ENCODE results near the gene SREBF1.
"Not testable (repeated sequence)": the region's sequence is repeated elsewhere in the genome, so short reads cannot be mapped to it uniquely, and the experiment has no call there.

The SREBF1 gene

DNA sequence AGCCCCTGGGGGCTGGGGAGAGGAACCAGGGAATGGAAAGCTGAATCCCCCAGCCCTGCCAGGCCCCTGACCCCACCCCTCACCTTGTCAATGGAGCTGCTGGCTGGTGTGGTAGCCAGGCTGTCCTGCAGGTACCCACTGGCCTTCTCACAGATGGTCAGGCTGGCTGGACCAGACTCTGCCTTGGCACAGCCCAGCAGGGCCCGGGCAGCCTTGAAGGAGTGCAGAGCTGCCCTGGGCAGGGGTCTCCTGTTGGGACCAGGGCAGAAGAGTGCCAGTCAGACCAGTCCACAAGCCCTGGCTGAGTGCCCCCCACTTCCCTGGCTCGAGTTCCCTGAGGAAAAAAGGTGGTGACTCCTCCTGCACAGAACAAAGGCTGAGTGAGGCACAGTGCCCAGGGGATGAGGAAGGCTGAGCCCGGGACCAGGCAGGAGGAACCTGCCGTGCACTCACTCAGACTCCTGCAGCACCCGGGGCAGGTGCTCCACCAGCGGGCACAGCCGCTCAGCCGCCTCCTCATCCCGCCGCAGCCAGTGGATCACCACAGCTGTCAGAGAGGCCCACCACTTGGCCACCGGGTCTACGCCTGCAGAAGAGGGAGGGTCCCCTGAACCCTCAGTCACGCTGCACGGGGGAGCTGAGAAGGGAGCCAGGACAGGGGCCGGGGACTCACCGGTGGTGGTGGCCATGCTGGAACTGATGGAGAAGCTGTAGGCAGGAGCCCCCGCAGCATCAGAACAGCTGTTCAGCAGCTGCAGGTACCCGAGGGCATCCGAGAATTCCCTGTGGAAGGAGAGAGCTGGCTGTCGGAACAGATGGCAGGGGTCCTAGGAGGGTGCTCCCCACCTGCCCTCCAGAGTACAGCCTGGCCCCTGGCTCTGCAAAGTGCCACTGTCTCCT lies 22.4 kb downstream of the SREBF1 start:
- DNase-seq = no peak
- intact Hi-C loops (cut with DNase I) = no loop called here

DNA sequence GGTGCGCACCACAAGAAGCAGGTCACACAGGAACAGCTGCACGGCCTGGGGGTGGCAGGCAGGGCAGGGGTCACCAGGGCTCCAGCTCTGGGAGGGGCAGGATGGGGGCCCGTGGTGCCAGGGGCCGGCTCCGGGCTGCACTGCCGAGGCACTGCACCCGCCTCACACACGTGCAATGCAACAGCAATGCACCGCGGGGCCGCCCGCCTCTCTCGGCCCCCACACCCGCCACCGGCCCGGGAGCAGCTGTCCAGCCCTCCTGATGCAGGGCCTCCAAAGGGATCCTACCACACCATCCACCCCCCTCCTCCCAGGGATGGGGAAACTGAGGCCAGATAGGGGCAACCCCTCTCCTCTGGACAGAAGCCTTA lies 23.1 kb downstream of the SREBF1 start:
- DNase-seq = no peak
- intact Hi-C loops (cut with DNase I) = no loop called here

- DNase-seq = no peak
- intact Hi-C loops (cut with DNase I) = no loop called here
Observed at GRCh38 chr17:17813055-17813724, 23.6 kb downstream of the SREBF1 start.

- intact Hi-C loops (cut with DNase I) = loop anchor here (1.0 kb wide), 1 partner anchor 48 kb away; no protein-coding TSS in a partner anchor
- DNase-seq = peak in 8 of 10 donors; percentile 62 to 95 (median 76)
Observed at GRCh38 chr17:17812211-17813054, 24.4 kb downstream of the SREBF1 start.

GRCh38 chr17:17811381-17812210 lies 25.2 kb downstream of the SREBF1 start:
- intact Hi-C loops (cut with DNase I) = loop anchor here (1.0 kb wide), 1 partner anchor 49 kb away; no protein-coding TSS in a partner anchor
- DNase-seq = peak in 1 of 10 donors; percentile 78

DNA sequence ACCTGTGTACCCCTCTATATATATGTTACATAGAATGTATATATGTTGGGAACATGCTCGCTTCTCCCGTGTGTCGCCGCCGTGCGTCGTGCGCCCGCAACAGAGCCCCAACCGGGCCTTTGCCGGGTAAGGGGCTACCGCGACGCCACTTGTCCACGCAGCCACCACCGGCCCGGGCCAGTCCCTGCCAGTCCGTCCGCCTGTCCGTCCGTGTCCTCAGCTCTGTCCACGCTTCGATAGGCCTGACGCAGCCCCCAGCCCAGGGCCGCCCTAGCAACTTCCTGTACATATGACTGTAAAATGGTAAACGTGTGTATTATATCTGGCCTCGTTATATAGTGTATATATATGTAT lies 25.9 kb downstream of the SREBF1 start:
- intact Hi-C loops (cut with DNase I) = no loop called here
- DNase-seq = no peak

DNA sequence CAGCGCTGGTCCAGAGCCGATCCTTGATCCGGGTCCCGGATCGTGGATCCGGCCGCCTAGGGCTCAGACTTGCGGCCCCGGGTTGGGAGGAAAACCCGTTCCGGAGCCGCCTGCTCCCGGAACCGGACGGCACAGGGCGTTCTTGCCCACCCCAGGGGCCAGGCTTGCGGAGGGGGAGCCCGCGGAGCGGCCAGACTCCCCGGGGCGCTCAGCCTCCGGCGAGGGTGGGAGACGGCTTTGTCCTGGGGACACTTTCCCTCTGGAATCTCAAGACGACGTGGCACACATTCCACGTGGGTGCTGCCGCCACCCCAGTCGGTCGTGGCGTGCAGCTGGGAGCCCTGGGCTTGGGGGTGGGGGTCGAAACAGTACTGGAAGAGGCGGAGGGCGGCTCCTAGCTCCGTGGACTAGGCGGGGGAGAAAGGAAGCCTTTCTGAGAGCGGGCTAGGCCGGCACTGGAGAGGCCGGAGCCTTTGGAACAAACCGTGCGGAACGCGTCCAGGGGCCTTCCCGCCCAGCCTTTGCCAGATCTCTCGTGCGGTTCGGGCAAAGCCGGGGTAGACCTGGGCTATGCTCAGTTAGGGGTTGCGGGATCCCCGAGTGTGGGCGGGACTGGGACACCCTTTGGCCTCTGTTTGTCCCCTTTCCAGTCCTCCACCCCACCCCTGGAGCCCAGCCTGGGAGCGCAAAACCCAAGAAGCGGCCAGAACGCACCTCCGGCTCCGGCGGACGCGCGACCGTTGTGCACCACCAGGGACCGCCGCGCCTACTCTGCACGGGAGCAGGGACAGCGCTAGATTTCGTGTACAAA lies 26.5 kb downstream of the SREBF1 start:
- DNase-seq = peak in 3 of 10 donors; percentile 56 to 90 (median 81)
- intact Hi-C loops (cut with DNase I) = no loop called here

DNA sequence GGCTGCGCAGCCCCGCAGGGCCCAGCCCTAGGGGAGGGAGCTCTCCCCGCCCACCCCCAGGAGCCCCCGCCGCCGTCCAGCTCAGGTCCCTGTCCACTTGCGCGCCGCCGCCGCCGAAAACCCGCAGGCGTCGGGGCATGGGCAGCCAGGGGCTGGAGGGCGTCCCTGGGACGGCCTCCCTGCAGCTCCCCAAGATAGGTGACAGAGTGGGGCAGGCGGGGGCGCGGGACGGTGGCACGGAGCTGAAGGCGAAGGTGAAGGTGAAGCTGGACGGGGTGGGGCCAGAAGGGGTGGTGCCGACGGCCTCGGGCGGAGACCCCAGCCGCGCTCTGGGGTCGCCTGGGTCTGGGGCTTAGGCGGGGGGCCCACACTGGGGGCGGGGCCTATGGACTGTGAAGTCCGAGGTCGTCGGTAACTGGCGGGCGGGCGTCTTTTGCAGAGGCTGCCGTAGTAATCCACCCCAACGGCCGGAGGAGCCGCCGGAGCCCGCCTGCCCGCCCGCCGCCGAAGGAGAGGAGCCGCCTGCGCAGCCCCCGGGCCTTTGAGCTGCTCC lies 27.2 kb downstream of the SREBF1 start:
- intact Hi-C loops (cut with DNase I) = no loop called here
- DNase-seq = no peak

GRCh38 chr17:17808706-17809432 lies 27.9 kb downstream of the SREBF1 start:
- DNase-seq = no peak

DNA sequence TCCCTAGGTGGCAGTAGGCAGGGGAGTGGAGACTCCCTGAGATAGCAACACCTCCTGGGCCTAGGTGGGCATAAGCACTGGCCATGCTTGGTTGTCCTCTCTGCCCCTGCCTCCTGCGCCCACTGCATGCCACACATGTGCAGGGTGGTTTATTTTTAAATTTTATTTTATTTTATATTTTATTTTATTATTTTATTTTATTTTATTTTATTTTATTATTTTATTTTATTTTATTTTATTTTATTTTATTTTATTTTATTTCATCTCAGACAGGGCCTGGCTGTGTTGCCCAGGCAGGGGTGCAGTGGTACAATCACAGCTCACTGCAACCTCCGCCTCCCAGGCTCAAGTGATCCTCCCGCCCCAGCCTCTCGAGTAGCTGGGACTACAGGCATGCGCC lies 28.6 kb downstream of the SREBF1 start:
- DNase-seq; intact Hi-C loops (cut with DNase I): not testable (repeated sequence)

More at GRCh38 chr17:17808706-17809432, 27.9 kb downstream of the SREBF1 start:
- intact Hi-C loops (cut with DNase I) = no loop called here

- intact Hi-C loops (cut with DNase I) = no loop called here
- DNase-seq = no peak
Observed at GRCh38 chr17:17807440-17807839, 29.3 kb downstream of the SREBF1 start.

DNA sequence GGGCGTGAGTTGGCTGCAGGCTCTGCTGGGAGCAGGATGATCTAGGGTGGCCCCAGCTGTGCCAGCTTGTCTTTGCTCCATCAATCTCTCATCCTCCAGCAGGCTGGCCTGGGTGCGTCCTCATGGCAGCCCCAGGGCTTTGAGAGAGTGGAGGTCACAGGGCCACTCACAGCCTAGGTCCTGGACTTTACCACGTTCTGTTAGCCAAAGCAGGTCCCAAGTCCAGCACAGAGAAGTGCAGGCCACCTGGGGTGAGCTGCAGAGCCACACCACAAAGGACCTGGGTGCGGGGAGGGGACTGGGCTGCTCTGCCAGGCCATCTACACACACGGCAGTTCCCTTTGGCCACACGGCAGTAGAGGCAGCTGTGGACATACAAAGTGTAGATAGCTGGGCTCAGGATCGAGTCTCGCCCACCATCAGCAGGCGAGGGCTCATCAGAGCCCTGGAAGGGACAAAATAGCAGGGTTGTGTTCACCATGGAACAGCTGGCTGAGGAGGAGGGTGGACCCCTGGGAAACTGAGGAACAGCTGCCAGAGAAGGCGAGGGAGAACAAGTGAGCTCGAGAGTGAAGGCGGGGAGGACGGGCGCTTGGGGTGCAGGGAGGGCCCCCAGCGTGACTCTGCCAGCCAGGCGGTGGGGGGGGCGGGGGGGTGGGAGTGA lies 30.0 kb downstream of the SREBF1 start:
- DNase-seq = no peak
- intact Hi-C loops (cut with DNase I) = no loop called here

DNA sequence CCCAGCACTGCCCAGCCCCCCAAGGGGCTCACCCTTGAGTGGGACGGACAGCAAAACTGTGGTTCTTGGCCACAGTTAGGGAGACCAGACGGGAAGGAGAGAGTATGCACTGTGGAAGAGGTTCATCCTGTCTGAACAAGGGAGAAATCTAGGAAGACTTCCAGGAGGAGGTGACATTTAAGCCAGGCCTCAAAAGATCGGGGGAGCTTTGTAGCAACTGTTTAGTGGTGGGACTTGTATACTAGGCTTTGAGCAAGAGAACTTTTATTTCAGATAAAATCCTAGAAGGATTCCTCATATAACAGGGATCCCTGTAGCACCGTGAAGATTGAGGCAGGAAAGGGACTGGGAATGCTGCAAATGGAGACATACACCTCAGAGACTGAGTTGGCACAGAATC lies 30.8 kb downstream of the SREBF1 start:
- DNase-seq = no peak
- intact Hi-C loops (cut with DNase I) = no loop called here

GRCh38 chr17:17805575-17805974 lies 31.2 kb downstream of the SREBF1 start:
- intact Hi-C loops (cut with DNase I) = no loop called here
- DNase-seq = no peak

GRCh38 chr17:17804007-17804406 lies 32.8 kb downstream of the SREBF1 start:
- intact Hi-C loops (cut with DNase I) = no loop called here

GRCh38 chr17:17801800-17802481 lies 34.8 kb downstream of the SREBF1 start:
- DNase-seq = peak in 1 of 10 donors; percentile 64
- intact Hi-C loops (cut with DNase I) = no loop called here

More at GRCh38 chr17:17804007-17804406, 32.8 kb downstream of the SREBF1 start:
- DNase-seq = no peak

DNA sequence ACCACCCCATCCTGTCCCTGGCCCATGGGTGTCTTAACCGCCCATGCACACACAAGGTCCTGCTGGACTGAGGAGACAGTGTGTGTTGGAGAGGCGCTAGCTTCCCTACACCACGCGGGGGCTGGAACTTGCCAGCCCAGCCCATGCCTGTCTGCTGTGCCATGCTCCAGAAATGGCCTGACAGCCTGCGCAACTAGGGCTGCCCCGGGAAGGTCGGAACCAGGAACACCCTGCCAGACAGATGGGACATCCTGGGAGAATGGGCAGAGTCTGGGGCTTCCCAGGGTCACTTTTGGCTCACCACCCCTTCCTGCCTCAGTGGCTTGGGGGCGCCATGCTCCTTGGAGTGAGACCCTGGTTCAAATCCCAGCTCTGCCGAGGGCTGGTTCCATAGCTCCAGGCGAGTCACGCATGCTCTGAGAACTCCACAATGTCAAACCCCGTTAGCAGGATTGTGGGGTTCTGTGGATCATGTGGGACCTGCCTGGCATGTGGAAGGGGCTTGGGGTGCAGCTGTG lies 36.2 kb downstream of the SREBF1 start:
- peak in 1 of 10 donors; percentile 82 for DNase-seq
- intact Hi-C loops (cut with DNase I) = no loop called here

Measured in posterior cingulate gyrus (tissue), 11 donors.